GM19452 (cell line): ENCODE measurements around the gene ARL3.

Source experiments
- ATAC-seq: cut with Tn5 transposase; IDR thresholded peaks from one replicate; pipeline ENCODE4 v1.9.1; 2021; ENCODE audit not compliant: unreplicated experiment

The ARL3 gene

DNA sequence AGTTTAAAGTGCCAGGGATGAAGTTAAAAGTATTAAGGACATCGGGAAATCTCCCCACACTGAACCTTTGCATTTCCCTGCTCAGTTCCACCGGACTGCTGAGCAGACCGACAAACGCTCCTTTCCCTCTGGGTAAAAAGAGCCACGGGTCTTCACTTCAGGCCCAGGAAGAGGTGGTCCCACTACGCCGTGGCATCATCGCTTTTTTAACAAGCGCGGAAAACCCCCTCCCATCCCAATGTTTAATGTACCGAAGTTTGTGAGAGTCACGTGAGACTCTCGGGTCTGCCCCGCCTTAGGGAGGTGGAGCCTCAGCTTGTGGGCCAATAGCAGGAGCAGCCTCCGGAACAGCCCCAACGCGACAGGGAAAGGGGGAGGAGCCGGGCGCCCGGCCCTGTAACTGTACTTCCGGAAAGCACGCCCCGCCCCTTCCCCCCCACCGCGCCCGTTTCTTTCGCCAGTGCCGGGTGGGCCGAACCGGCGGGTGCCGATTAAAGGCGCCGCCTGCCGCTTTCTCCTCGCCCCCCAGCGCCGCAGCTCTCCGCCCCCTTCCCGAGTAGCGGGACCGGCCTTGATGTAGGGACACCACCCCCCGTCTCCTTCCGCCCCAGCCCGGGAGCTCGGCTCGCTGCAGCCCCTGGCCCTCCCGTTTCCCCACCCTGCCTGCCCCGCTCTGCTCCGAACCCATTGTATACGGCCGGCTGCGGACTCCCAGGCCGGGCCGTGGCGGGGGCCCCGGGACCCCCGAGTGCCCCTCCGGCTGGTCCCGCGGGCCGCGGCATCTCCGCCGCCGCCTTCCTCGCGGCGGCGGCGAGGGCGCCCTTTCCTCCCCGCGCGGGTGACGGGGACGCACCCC, 72.1 kb downstream of the ARL3 start:
- peak; percentile 51 for ATAC-seq

DNA sequence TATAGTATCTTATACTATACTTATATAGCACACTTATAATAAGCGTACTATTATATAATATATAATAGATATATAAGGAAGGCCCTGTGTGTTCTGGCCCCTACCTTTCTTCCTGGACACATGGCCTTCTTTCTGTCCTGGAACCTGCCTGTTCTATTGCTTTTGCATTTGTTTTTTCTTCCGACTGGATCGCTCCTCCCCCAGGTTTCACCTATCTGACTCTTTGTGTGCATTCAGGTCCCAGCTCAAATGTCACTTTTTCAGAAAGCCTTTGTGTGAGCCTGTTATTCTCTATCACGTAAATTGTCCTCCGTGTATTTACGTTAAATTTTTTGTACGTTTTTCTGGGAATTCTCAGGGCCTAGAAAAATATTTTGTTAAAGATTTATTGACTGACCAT, 72.8 kb downstream of the ARL3 start:
- ATAC-seq, result no peak

DNA sequence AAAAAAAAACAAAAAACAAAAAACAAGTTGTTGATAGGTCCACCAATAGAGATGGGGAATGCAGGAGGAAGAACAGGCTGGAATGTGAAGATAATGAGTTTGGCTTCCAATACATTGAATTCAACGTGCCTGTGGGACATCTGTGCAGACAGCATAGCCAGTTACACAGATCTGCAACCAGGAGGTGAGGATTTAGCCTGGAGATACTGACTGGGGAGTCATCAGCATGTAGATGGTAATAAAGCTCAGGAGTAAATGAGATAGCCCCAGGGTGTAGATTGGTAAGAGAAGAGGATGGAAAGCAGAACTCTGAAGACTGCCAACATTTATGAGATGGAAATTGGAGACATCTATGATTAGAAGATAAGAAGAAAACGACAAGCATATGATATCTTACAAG, 74.7 kb downstream of the ARL3 start:
- no peak for ATAC-seq

DNA sequence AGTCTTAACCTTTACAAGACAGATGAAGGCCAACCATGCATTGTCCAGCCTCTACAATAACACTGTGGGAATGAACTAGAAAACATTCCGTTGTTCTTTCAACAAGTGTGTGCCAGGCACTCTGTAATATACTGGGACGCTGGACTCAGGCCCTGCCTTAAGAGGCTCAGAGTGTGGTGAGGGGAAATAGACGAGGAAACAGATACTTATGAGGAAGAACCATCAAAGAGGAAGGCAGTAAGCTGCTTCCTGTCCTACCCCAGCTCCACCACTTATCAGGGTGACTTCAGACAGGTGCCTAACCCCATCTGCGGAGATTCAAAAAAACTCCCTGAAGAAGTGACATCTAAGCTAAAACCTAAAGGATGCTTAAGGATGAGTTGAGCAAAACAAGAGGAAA, 78.8 kb downstream of the ARL3 start:
- no peak for ATAC-seq

DNA sequence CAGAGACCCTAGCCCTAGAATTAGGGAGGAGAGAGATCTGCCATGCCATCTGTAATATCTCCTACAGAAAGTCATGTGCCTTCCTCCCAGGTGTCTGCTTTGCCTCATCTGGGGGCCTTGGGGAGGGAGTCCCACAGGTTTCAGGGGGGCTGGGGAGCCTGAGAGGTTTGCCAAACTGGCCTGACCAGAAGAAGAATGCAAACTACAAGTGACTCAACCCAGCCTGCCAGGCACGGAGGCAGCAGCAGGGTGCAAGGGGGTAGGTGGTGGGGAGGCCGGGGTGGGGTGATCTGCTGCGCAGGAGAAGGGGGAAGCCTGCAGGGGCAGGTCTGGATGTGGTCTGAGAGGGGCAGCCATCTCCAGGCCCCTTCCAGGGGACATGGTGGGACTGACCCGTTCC, 79.5 kb downstream of the ARL3 start:
- no peak for ATAC-seq

DNA sequence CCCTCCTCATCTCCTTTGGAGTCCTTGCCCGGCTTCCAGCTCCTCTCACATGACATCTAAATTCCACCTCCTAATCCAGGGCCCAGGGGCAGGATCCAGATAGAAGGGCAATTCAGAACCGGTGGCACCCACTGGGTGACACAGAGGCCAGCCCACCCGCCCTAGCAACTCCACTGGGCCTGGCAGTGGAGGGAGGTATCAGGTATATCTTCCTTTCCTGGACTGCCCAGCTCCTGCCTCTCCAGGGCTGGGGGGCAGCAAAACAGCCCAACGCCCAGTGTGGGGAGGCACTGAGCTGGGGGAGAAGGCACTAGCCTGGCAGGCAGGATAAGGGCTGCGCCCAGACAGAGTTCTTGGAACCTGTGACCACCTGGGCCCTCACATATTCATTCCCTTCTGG, 80.3 kb downstream of the ARL3 start:
- ATAC-seq, result no peak

DNA sequence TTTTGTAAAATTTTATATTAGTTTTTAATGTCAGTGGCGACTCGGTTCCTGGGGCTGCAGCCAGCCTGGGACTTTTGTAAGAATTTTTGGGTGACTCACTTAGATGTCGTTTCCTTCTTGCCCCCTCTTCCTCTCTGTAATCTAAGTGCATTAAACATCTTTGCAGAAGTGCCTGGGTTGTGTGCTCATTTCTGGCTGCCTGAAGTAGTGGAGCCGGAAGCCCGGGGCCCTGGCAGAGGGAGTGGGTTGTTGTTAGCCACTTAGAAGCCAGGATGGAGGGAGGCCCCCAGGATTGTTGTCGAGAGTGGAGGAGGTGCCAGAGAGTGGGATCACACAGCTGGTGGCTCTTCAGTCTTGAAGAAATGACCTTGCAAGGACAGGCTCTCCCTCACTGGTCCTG, 80.9 kb downstream of the ARL3 start:
- no peak for ATAC-seq

DNA sequence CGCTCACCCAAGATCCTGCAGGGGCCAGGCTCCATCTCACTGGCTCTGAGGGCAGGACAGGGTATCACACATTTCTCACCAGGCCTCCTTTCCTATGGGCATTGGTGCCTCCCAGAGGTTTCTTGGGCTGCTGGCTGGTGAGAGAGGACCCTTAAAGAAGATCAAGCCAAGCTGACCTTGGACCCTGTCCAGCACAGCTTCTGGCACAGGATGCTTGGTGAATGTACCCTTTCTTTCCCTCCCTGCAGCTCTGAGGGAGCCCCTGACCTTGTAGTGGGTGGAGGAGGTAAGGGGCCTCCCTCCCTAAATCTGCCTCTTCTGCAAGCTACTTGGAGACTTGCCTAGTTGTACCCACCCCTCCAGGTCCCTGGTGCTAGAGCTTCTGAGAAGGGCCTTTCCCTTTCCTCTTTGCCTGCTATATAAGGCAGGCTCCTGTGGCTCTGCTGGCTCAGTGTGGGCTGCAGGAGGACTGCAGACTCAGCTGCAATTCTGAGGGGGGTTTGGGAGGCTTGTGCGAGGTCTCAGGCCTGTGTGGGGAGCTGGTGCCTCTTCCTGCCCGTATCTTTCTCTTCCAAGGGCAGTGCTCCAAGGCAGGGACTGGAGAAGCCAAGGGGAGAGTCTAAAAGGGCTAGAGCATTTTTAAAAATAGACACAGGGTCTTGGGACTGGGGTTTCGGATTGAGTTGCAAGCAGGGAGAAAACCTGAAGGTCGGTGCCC, 81.6 kb downstream of the ARL3 start:
- ATAC-seq, result no peak

DNA sequence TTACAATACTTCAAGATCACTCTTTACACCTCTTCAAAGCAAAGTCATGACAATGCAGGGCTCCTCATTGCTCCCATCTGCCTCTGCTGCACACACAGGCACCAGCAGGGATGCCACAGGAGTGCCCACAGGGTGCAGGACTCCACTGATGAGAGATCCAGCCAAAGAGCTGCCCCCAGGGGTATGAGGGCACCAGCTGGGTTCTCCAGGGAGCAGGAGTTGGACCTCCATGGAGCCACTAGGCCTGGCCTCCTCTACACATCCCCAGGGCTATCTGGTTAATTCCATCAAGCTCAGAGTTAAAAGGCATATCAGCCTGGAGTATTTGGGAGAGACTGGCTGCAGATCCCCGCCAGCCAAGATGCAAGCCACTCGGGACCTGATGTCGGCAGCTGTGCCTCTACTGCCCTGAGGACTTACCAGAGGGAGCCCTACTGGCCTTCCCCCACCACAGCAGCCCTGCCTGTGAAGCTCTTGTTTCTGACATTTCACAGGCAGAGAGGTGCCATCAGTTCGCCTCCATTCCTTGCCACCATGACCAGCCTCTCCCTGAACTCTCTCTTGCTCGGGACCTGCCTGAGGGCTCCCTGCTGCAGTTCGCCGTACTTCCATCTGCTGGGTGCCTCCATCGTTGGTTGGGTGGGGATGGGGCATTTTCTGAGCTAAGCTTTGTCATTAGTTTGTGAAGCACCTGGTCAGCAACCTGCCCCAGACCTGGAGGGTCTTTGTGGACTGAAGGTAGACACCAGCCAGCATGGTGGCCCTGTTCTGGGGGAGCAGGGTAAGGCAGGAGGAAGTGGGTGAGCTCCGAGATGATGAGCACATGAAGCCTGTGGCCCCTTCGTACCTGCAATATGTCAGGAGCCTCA, 82.4 kb downstream of the ARL3 start:
- no peak for ATAC-seq

DNA sequence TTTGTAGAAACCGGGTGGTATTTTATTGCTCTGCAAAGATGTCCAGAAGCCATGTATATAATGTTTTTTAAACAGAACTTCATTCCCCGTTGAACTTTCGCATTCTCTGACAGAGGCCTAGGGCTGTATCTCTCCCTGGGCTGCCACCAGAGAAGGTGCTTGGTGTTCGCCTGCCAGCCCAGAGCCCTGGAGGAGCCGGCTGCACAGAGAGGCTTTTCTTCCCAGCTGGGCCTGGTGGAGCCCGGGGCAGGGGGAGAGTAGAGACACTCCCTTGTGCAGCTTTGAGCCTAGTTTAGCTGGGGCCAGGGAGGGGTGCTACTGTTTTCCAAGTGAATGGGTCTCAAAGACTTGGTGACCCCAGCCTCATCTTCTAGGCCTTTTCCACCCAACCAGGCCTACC, 83.5 kb downstream of the ARL3 start:
- ATAC-seq, result no peak

DNA sequence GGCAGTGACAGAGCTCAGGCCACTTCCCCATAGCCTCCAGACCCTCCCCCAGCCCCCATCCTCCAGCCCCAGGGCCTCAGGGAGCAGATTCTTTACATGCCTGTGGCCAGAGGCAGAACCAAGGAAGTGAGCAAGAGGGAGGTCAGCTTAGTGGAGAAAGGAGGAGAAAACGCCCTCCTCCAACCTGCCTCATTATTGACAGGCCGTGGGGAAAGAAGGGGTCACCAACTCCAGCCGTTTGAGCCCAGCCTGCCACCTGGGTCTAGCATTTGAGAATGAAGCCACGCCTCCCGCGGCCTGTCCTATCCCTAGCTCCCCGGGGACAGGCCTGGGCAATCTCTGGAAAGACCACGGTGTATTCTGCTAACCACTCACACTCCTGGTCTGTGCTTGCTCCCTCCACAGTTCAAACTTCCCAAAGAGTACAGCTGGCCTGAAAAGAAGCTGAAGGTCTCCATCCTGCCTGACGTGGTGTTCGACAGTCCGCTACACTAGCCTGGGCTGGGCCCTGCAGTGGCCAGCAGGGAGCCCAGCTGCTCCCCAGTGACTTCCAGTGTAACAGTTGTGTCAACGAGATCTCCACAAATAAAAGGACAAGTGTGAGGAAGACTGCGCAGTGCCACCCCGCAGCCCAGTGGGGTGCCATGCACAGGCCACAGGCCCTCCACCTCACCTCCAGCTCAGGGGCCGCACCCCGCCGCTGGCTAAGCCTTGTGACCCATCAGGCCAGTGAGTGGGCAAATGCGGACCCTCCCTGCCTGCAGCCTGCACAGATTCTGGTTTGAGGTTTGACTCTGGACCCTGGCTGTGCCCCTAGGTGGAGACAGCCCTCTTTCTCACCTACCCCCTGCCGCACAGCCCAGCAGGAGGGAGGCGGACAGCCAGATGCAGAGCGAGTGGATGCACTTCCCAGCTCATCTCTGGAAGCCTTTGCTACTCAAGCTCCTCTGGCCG, 84.3 kb downstream of the ARL3 start:
- ATAC-seq, result no peak

DNA sequence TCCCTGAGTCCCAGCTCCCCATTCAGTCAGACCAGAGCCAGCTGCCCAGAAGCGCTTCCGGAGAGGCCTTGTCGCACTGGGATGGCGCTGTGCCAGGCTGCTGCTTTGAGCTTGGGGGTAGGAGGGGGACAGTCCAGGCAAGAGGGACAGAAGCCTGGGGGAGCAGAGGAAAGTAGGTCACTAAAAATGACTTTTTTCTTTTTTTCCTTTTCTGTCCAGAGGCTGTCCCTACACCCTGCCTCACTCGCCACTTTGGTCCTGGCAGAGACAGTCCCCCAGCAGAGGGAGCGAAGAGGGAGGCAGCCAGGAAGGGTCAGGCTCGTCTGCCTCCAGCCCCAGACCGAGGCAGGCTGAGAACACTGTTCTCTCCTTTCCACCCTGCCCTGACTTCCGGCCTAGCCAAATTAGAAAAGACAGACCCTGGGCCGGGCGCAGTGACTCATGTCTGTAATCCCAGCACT, 85.7 kb downstream of the ARL3 start:
- no peak for ATAC-seq

DNA sequence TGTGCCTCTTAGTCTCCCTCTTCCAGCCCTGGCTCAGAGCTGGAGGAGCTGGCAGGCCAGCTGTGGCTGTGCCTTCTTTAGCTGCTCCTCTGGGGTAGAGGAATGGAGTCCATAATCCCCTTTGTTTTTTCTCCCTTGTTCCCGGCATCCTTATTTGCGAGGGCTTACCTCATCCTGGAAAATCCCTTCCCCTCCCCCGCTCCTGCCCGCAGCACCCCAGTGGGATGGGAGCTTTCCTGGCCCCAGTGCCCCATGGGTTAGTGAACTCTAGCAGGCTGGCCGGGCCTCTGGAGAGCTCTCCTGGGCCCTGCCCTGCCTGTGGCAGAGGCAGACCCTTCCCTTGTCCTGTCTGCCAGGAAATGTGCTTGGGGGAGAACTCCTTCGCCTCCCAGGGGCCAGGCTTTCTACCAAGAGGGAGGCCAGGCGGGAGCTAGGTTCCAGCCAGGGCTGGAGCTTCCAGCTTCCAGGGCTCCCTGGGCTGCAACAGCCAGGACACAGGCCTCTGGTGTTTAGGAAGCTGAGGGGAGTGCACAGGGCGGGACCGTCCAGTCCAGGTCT, 86.4 kb downstream of the ARL3 start:
- no peak for ATAC-seq

DNA sequence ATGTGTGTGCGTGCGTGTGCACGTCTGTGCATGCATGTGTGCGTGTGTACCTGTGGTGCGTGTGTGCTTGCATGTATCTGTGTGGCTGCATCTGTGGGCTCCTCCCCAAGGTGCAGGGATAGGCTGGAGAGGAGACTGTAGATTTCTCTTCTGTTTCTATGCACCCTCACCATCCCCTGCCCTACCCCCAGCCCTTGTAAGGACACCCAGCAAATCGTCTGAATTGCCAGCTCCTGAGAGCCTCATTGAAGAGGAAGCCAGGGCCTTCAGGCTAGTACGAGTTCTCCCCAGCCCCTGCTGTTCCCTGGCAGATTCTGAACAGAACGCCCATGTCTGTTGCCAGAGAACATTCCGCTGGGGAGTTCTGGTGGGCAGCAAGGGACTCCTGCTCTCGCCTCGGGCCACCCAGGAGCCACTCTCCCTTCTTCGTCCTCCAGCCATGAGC, 86.9 kb downstream of the ARL3 start:
- ATAC-seq, result no peak

DNA sequence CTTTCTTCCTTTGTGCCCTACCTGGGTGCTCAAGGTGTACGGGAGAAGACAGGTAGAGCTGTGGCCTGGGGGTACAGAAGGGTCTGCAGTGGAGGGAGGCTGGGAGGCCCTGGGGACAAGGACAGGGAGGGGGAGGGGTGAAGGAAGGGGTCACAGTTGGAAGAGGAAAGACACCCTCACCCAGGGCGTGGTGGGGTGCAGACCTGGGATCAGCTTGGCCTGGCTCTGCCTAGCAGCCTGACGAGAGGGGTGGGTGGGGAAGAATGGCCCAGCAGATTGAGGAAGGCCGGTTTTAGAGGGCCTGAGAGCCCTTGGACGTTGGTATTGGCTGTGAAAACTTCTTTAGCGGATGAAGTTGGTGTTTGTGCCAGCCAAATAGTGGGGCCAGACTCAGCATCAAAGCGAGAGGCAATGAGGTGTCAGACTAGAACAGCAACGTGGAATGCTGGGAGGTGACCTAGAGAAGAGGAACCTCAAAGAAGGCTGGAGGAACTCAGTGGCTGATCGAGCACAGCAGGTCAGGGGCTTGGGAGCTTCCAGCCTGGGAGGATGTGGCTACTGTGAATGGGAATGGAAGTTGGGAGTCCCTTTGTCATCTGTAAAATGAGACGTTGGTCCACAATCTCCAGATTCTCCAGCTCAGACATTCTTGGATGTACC, 88.0 kb downstream of the ARL3 start:
- no peak for ATAC-seq

DNA sequence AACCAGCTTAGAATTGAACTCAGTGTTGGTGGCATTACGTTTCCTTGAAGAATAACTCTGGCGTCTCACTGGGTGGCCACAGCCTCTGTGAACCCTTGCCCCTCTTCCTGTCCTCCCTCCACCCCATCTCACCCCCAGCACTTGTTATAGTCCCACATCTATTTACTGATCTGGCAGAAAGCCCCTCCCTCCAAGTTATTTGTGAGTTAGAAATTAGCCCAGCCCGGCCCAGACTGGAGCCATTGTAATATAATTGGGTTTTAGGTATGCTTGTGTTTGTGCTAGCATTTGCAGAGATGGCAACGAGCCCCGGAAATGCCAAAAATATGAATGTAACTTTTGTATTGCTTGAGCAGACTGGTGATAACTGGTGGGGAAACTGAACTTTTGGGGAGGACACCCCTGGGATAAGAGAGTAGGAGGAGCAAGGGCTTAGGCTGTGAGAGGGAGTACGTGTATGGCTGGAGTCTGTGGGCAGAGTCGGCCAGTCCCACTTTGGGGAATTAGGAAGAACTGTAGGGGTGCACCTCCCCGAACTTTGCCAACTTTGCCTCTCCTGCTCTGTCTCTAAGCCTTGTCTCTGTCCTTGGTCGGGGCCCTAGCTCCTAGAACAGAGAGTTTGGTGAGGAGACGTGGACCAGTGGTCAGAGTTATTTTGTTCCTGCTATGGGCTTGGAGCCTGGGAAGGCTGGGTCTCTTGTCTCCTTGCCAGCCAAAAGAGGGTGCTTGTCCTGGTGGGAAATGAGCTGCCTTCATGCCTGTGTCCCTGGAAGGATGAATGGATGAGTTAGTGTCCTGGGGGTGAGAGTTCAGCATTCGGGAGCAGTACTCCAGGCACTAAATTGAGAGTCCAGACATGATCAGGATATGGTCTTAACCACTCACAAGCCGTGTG, 89.2 kb downstream of the ARL3 start:
- no peak for ATAC-seq

DNA sequence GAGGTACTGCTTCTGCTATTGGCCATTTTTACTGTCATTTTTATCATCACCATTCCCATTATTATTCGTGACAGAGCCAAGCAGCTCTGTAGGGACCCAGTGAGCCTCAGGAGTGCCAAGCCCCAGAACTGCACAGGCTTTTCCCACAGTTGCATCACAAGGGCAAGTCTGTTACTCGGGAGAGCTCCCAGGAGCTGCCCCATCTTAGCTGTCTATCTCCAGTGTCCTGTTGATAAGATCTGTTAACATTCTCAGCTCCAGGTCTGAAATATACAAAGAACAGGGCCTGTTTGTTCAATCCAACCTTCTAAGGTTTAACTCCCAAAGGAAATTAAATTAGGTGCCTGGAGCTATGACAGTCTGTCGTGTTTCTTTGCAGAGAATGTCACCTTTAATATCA, 90.1 kb downstream of the ARL3 start:
- no peak for ATAC-seq
